Measurements from ENCODE around the gene UNC5B. TPM values are rescaled to one million over a fixed set of nuclear protein-coding genes. Genes with fewer than 3 reads are reported as not detected.
"Not testable (repeated sequence)": the region's sequence is repeated elsewhere in the genome, so short reads cannot be mapped to it uniquely, and the experiment has no call there.

The UNC5B gene
- total RNA-seq, 1 donor = 0.27 TPM

DNA sequence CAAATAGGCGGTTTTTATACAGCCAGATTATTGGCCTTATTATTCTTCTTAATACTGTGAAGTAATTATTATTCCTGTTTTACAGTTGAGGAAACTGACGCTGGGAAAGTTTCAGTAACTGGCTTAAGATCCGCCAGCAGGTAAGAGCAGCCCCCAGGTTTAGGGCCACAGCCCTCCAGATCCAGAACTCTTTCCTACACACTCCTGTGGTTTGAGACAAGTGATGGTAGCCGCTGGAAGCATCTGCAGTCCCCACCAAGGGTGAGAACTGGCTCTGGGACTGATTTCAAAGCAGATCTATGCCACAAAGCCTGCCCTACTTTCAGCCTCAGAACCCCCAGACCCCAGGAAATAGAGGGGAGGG, 3.0 kb upstream of the UNC5B start:
- no peak for DNase-seq (ENCODE audit: low read depth in 2 of 3, low spot score in 2 of 3)

GRCh38 chr10:71209731-71210541, 2.4 kb upstream of the UNC5B start:
- DNase-seq (ENCODE audit: low read depth in 2 of 3, low spot score in 2 of 3) = no peak

DNA sequence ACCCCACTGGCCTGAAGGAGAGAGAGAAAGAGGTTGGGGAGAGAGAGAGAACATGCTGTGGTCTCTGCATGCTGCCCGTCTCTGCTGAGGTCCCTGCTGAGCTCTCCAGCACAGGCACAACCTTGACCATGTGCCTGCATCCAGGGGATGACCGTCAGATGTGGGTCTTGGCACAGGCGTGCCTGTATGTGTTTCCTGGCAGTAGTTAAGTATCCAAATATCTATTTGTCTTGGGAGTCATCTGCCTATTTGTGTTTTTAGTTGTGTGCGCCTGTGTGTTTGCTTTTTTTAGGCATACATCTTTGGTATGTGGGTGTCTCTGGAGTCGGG, 1.9 kb upstream of the UNC5B start:
- DNase-seq (ENCODE audit: low read depth in 2 of 3, low spot score in 2 of 3) = no peak

GRCh38 chr10:71211053-71211452, 1.3 kb upstream of the UNC5B start:
- no peak for DNase-seq (ENCODE audit: low read depth in 2 of 3, low spot score in 2 of 3)

- DNase-seq (ENCODE audit: low read depth in 2 of 3, low spot score in 2 of 3) = peak in 1 of 3 donors; percentile 19
Observed at GRCh38 chr10:71211775-71212317, 524 bp upstream of the UNC5B start.

DNA sequence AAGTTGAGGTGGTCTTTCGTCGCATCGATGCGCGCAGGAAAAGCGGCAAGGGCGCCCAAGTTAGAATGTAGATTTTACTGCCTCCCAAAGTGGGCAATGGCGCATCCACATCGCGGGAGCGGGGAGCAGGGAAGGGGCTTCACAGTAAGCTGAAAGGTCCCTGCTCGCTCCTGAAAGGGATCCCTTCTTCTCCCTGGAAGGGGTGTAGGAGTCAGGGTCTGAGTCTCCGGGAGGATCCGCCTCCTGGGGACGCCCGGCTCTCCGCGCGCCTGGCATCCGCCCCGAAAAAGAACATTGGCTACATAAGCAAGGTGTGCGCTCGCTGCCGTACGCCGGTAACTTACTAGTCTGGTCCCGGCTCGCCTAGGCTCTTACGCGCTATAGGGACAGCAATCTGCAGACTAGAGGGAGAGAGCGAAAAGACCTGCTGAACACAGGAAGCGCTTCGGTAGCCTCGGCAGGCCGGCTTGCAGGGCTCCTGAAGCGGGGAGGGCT, 804 bp downstream of the UNC5B start:
- peak in 2 of 3 donors; percentile 37 to 71 for DNase-seq (ENCODE audit: low read depth in 2 of 3, low spot score in 2 of 3)

DNA sequence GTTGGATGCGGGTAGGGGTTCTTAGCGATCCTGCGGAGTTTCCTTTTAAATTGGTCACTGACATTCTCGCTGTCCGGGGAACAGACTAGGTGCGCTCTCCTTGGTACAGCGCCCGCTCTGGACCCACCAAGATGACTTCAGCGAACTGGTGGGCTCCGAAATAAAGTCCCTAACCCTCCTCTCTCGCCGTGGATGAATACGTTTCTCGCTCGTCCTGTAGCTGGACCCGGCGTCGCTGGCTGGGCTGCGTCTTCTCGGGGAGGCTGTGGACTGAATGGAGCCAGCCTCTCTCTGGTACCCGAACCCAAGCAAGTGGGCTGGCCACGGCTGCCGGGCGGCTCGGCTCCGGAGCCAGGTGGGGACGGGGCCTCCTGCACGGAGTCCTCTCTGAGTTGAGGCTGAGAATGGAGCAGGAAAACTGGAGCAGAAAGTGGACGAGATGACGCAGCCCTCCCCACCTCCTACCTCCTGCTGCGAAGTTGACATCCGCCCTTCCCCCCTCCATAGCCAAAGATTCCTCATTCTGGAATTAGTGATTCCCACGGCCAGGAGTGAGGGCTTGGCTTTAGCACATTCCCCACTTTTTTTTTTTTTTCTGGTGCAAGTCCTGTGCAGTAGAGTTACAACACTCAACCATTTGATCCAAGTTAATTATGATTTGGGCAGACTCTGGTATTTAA, 1.5 kb downstream of the UNC5B start:
- DNase-seq (ENCODE audit: low read depth in 2 of 3, low spot score in 2 of 3) = no peak

GRCh38 chr10:71214641-71215559, 2.5 kb downstream of the UNC5B start:
- no peak for DNase-seq (ENCODE audit: low read depth in 2 of 3, low spot score in 2 of 3)

DNA sequence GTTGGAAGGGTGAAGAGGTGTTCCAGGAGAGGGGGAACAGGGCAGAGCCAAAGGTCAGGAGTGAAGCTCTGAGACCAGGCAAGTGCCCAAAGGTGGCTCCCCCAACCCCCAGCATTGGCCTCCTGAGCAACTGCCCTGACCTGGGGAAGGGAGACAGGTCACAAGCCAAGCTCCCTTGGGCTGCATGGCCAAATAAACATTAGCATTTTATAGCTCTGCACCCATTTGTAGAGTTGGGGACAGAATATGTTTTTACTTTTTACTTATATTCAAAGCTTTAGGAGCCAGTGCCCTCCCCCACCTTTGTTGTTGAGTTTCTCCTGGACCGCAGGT, 4.0 kb downstream of the UNC5B start:
- no peak for DNase-seq (ENCODE audit: low read depth in 2 of 3, low spot score in 2 of 3)

- peak in 1 of 3 donors; percentile 21 for DNase-seq (ENCODE audit: low read depth in 2 of 3, low spot score in 2 of 3)
Observed at GRCh38 chr10:71216751-71217265, 4.4 kb downstream of the UNC5B start.

- DNase-seq (ENCODE audit: low read depth in 2 of 3, low spot score in 2 of 3) = peak in 2 of 3 donors; percentile 46 to 66
Observed at GRCh38 chr10:71217266-71218045, 5.1 kb downstream of the UNC5B start.

GRCh38 chr10:71218046-71218650, 5.8 kb downstream of the UNC5B start:
- DNase-seq (ENCODE audit: low read depth in 2 of 3, low spot score in 2 of 3) = no peak

- DNase-seq (ENCODE audit: low read depth in 2 of 3, low spot score in 2 of 3) = no peak
Observed at GRCh38 chr10:71218651-71219050, 6.3 kb downstream of the UNC5B start.

- DNase-seq (ENCODE audit: low read depth in 2 of 3, low spot score in 2 of 3) = not testable (repeated sequence)
Observed at GRCh38 chr10:71219236-71219917, 7.0 kb downstream of the UNC5B start.

- DNase-seq (ENCODE audit: low read depth in 2 of 3, low spot score in 2 of 3) = no peak
Observed at GRCh38 chr10:71219918-71220688, 7.7 kb downstream of the UNC5B start.

DNA sequence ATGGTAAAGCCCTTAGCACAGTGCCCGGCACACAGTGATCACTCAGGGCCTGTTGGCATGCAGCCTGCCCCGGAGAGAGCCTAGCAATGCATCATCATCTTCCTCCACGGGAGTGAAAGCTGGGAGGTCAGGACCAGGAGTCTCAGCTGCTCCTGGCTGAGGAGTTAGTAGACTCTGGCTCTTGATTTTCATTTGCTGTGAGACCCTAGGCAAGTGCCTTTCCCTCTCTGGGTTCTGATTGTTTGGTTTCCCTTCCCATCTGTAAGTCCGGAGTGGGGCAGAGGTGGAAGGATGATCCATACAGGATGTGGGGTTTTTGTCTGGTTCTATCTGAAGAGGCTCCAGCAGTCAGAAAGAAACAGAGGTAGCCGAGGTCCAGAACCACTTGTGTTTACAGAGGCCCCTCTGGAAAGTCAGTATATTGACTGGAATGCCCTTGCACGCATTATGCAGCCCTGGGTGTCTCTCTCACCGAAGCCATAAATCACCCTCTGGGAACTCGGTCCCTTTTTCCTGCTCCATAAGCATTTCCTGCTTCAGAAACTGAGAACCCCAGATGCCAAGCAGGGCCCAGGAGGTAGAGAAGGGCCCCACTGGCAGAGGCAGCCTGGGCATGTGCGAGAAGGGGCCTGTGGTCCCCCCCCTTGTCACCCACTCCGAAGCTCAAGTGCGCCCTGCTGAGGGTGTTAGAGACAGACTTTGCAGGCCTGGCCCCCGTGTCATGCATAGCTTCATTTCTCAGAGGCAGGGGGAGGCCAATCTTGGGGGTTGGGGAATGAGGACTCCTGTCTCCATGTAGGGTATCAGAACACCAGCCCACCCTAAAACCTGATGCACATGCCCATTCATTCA, 8.5 kb downstream of the UNC5B start:
- DNase-seq (ENCODE audit: low read depth in 2 of 3, low spot score in 2 of 3) = no peak

GRCh38 chr10:71221586-71222202, 9.3 kb downstream of the UNC5B start:
- no peak for DNase-seq (ENCODE audit: low read depth in 2 of 3, low spot score in 2 of 3)
